Transverse colon (tissue), 3 donors: ENCODE measurements around the gene NEU1.

Source experiments
- CTCF ChIP-seq, 5 experiments: fragments of 200-600 bp in 3 of 5; fragments of 450-650 bp in 2 of 5; sonication (generic) in 3 of 5; IDR thresholded peaks; 1 replicate in 2 of 5; 2 replicates in 3 of 5; pipeline ENCODE4 v1.5.1; 2016 to 2017; ENCODE audit warnings: antibody characterized with exemption in 5 of 5, inconsistent platforms in 3 of 5, mild to moderate bottlenecking in 2 of 5, moderate library complexity in 1 of 5
- EP300 ChIP-seq: sonication (generic); formaldehyde crosslinking; IDR thresholded peaks from one replicate; pipeline ENCODE4 v1.6.1; 2017; ENCODE audit warnings: antibody characterized with exemption, low read depth
- POLR2A ChIP-seq: fragments of 450-650 bp; IDR thresholded peaks from one replicate; pipeline ENCODE4 v1.6.1; 2016; ENCODE audit warnings: antibody characterized with exemption, mild to moderate bottlenecking, moderate library complexity

- TF ChIP-seq CTCF (IDR thresholded peaks at IDR 0.05) (no peak), POLR2A (no peak), EP300 (no peak)
Observed at GRCh38 chr6:31838968-31839367, 23.7 kb downstream of the NEU1 start.
